HG02623 (cell line): ENCODE data around the gene ST6GALNAC5.

Experiments used
- ATAC-seq: cut with Tn5 transposase; IDR thresholded peaks from one replicate; pipeline ENCODE4 v1.9.1; 2021; ENCODE audit warnings: moderate library complexity; ENCODE audit not compliant: unreplicated experiment

ST6GALNAC5 gene

GRCh38 chr1:76998582-76999223 lies 131.4 kb downstream of the ST6GALNAC5 start:
- no peak for ATAC-seq

GRCh38 chr1:77007675-77008074 lies 140.4 kb downstream of the ST6GALNAC5 start:
- ATAC-seq, result no peak

- no peak for ATAC-seq
Observed at GRCh38 chr1:77010937-77011336, 143.7 kb downstream of the ST6GALNAC5 start.

GRCh38 chr1:77012066-77012465 lies 144.8 kb downstream of the ST6GALNAC5 start:
- no peak for ATAC-seq

GRCh38 chr1:77014073-77014788 lies 147.0 kb downstream of the ST6GALNAC5 start:
- no peak for ATAC-seq

- no peak for ATAC-seq
Observed at GRCh38 chr1:77015748-77016341, 148.6 kb downstream of the ST6GALNAC5 start.

GRCh38 chr1:77016386-77016985 lies 149.2 kb downstream of the ST6GALNAC5 start:
- ATAC-seq, result no peak

GRCh38 chr1:77018311-77018710 lies 151.0 kb downstream of the ST6GALNAC5 start:
- no peak for ATAC-seq

GRCh38 chr1:77018761-77019160 lies 151.5 kb downstream of the ST6GALNAC5 start:
- no peak for ATAC-seq

GRCh38 chr1:77021732-77022131 lies 154.5 kb downstream of the ST6GALNAC5 start:
- ATAC-seq, result no peak

GRCh38 chr1:77024500-77024899 lies 157.2 kb downstream of the ST6GALNAC5 start:
- ATAC-seq, result no peak

- no peak for ATAC-seq
Observed at GRCh38 chr1:77025599-77025998, 158.3 kb downstream of the ST6GALNAC5 start.

GRCh38 chr1:77026135-77026534 lies 158.9 kb downstream of the ST6GALNAC5 start:
- no peak for ATAC-seq

GRCh38 chr1:77026640-77027039 lies 159.4 kb downstream of the ST6GALNAC5 start:
- no peak for ATAC-seq

- ATAC-seq, result no peak
Observed at GRCh38 chr1:77027847-77028246, 160.6 kb downstream of the ST6GALNAC5 start.

- ATAC-seq, result no peak
Observed at GRCh38 chr1:77030401-77031105, 163.3 kb downstream of the ST6GALNAC5 start.

- ATAC-seq, result no peak
Observed at GRCh38 chr1:77031106-77031662, 163.9 kb downstream of the ST6GALNAC5 start.

GRCh38 chr1:77036560-77036959 lies 169.3 kb downstream of the ST6GALNAC5 start:
- ATAC-seq, result no peak

GRCh38 chr1:77037038-77037437 lies 169.8 kb downstream of the ST6GALNAC5 start:
- no peak for ATAC-seq

GRCh38 chr1:77038000-77038399 lies 170.7 kb downstream of the ST6GALNAC5 start:
- ATAC-seq, result no peak

GRCh38 chr1:77039111-77039510 lies 171.8 kb downstream of the ST6GALNAC5 start:
- ATAC-seq, result no peak
